A549 (cell line): ENCODE data around the gene TMEM121B. TPM values are rescaled to one million over a fixed set of nuclear protein-coding genes. Genes with fewer than 3 reads are reported as not detected.

ENCODE experiments used
- ATAC-seq, 2 experiments: fragments of 200-7000 bp in 1 of 2; fragments of >200 bp in 1 of 2; cut with Nextera tagmentation in 1 of 2; cut with Tn5 transposase in 1 of 2; 3 replicates each; pipeline versions ENCODE4 v1.8.0 to v1.9.1; 2018 to 2020; ENCODE audit warnings: mild to moderate bottlenecking in 1 of 2, moderate library complexity in 1 of 2
- CTCF ChIA-PET: fragments of 300-600 bp; sonication (Branson Sonifier 250); formaldehyde crosslinking; extraction: SDS; loops from one replicate; lab custom pipeline; 2021; ENCODE audit warnings: antibody characterized with exemption, inconsistent platforms; lab: Yijun Ruan, JAX
- POLR2A ChIA-PET: fragments of 350-600 bp; formaldehyde crosslinking; extraction: SDS; loops from one replicate; lab custom pipeline; 2021; ENCODE audit warnings: antibody characterized with exemption, inconsistent platforms; lab: Yijun Ruan, JAX
- DNase-seq, 2 experiments: peaks; one replicate each; pipeline versions ENCODE4 v3.0.0 to v3.0.0-alpha.2; 2011 to 2016; ENCODE audit warnings: low read depth in 1 of 2, low spot score in 1 of 2
- FAIRE-seq: peaks from 2 replicates; lab custom pipeline; 2011; peaks lifted over from hg19 to GRCh38; lab: Jason Lieb, UNC
- H3K27ac ChIP-seq, 2 experiments: fragments of >200 bp; sonication (Bioruptor Twin); formaldehyde crosslinking; 3 replicates each; pipeline ENCODE4 v1.5.1; 2016 to 2017
- H3K4me1 ChIP-seq: fragments of >200 bp; sonication (Bioruptor Twin); formaldehyde crosslinking; 3 replicates; pipeline ENCODE4 v1.6.1; 2016
- H3K4me2 ChIP-seq: fragments of >200 bp; sonication (Bioruptor Twin); formaldehyde crosslinking; 3 replicates; pipeline ENCODE4 v1.6.1; 2016
- H3K4me3 ChIP-seq: fragments of >200 bp; sonication (Bioruptor Twin); formaldehyde crosslinking; 3 replicates; pipeline ENCODE4 v1.5.1; 2016
- H3K9me3 ChIP-seq: fragments of >200 bp; sonication (Bioruptor Twin); formaldehyde crosslinking; 3 replicates; pipeline ENCODE4 v1.6.1; 2016
- CBX8 ChIP-seq: fragments of 200-600 bp; sonication (generic); IDR thresholded peaks from 2 replicates; pipeline ENCODE4 v1.6.1; 2016
- CEBPB ChIP-seq, 2 experiments: fragments of >200 bp in 1 of 2; sonication (Bioruptor Twin) in 1 of 2; formaldehyde crosslinking in 1 of 2; IDR thresholded peaks; 2 replicates each; pipeline ENCODE4 v1.6.1; 2012 to 2016
- CHD2 ChIP-seq: fragments of 150-350 bp; IDR thresholded peaks from 2 replicates; pipeline ENCODE4 v1.6.1; 2014; ENCODE audit warnings: low read length; ENCODE audit not compliant: partially characterized antibody
- CHD4 ChIP-seq: fragments of 200-600 bp; sonication (generic); IDR thresholded peaks from 2 replicates; pipeline ENCODE4 v1.6.1; 2016; ENCODE audit warnings: antibody characterized with exemption, mild to moderate bottlenecking, borderline replicate concordance
- EP300 ChIP-seq, 2 experiments: fragments of >200 bp; sonication (Bioruptor Twin); formaldehyde crosslinking; IDR thresholded peaks; 2 replicates in 1 of 2; 3 replicates in 1 of 2; pipeline ENCODE4 v1.6.1; 2016 to 2017
- FOSB ChIP-seq: fragments of 250-450 bp; sonication (Bioruptor Pico); IDR thresholded peaks from 2 replicates; pipeline ENCODE4 v1.5.0; 2020; ENCODE audit warnings: mild to moderate bottlenecking, moderate library complexity
- FOXS1 ChIP-seq: fragments of 250-450 bp; sonication (Bioruptor Pico); IDR thresholded peaks from 2 replicates; pipeline ENCODE4 v1.5.0; 2020; ENCODE audit warnings: mild to moderate bottlenecking, moderate library complexity
- HOXA7 ChIP-seq: fragments of 250-450 bp; sonication (Bioruptor Pico); IDR thresholded peaks from 2 replicates; pipeline ENCODE4 v1.5.0; 2020; ENCODE audit warnings: mild to moderate bottlenecking, moderate library complexity
- HOXB5 ChIP-seq: fragments of 250-450 bp; sonication (Bioruptor Pico); IDR thresholded peaks from 2 replicates; pipeline ENCODE4 v1.5.0; 2020; ENCODE audit warnings: mild to moderate bottlenecking, moderate library complexity
- JUNB ChIP-seq: fragments of >200 bp; sonication (Bioruptor Twin); formaldehyde crosslinking; IDR thresholded peaks from 2 replicates; pipeline ENCODE4 v1.6.1; 2016
- MAZ ChIP-seq: fragments of 150-350 bp; IDR thresholded peaks from 2 replicates; pipeline ENCODE4 v1.6.1; 2014; ENCODE audit warnings: antibody characterized with exemption, low read depth, low read length, borderline replicate concordance
- MYC ChIP-seq: IDR thresholded peaks from 2 replicates; pipeline ENCODE4 v1.6.1; 2012; ENCODE audit warnings: mild to moderate bottlenecking, inconsistent platforms, low read length, improper control_type of control experiment, borderline replicate concordance
- NPAS2 ChIP-seq: fragments of 250-450 bp; sonication (Bioruptor Pico); IDR thresholded peaks from 2 replicates; pipeline ENCODE4 v1.8.0; 2022; ENCODE audit warnings: mild to moderate bottlenecking, moderate library complexity, borderline replicate concordance
- POLR2A ChIP-seq: IDR thresholded peaks from 2 replicates; pipeline ENCODE4 v1.6.1; 2012; ENCODE audit warnings: mild to moderate bottlenecking, low read length
- POLR2AphosphoS2 ChIP-seq: conservative IDR thresholded peaks from 2 replicates; pipeline ENCODE4 v1.6.1; 2012; ENCODE audit warnings: low read length, improper control_type of control experiment, inconsistent platforms
- RAD21 ChIP-seq, 2 experiments: fragments of >200 bp in 1 of 2; sonication (Bioruptor Twin) in 1 of 2; formaldehyde crosslinking in 1 of 2; IDR thresholded peaks in 1 of 2; conservative IDR thresholded peaks in 1 of 2; 2 replicates in 1 of 2; 3 replicates in 1 of 2; pipeline ENCODE4 v1.6.1; 2012 to 2018; ENCODE audit warnings: inconsistent platforms in 1 of 2
- RARB ChIP-seq: fragments of 250-450 bp; sonication (Bioruptor Pico); IDR thresholded peaks from 2 replicates; pipeline ENCODE4 v1.8.0; 2021; ENCODE audit warnings: mild to moderate bottlenecking, moderate library complexity
- RCOR1 ChIP-seq: fragments of 150-350 bp; IDR thresholded peaks from 2 replicates; pipeline ENCODE4 v1.6.1; 2014; ENCODE audit warnings: antibody characterized with exemption, low read length, low read depth
- RNF2 ChIP-seq: fragments of 200-600 bp; sonication (generic); IDR thresholded peaks from 2 replicates; pipeline ENCODE4 v1.6.1; 2016; ENCODE audit warnings: low read depth, mild to moderate bottlenecking, antibody characterized with exemption, moderate library complexity, borderline replicate concordance
- SMC3 ChIP-seq: fragments of >200 bp; sonication (Bioruptor Twin); formaldehyde crosslinking; IDR thresholded peaks from 3 replicates; pipeline ENCODE4 v1.6.1; 2018; ENCODE audit warnings: inconsistent platforms
- SREBF2 ChIP-seq: fragments of 450-650 bp; IDR thresholded peaks from 2 replicates; pipeline ENCODE4 v1.6.1; 2014; ENCODE audit warnings: mild to moderate bottlenecking, moderate library complexity
- TP53 ChIP-seq: fragments of 250-450 bp; sonication (Bioruptor Pico); IDR thresholded peaks from 2 replicates; pipeline ENCODE4 v1.5.0; 2021; ENCODE audit warnings: mild to moderate bottlenecking, moderate library complexity
- ZC3H11A ChIP-seq: fragments of 450-650 bp; IDR thresholded peaks from 2 replicates; pipeline ENCODE4 v1.6.1; 2014; ENCODE audit warnings: antibody characterized with exemption, mild to moderate bottlenecking
- ZNF302 ChIP-seq: fragments of 250-450 bp; sonication (Bioruptor Pico); IDR thresholded peaks from 2 replicates; pipeline ENCODE4 v1.9.0; 2021; ENCODE audit warnings: inconsistent platforms, mild to moderate bottlenecking, moderate library complexity
- WGBS: methylation state at CpG from one replicate; pipeline ENCODE4 v1.1.6; 2017; ENCODE audit errors: missing lambda C conversion rate; 5-methylcytosine and 5-hydroxymethylcytosine counted together
- polyA plus RNA-seq, 4 experiments: library from polyadenylated mRNA; depleted of rRNA in 3 of 4; stranded (reverse); fragments of >200 nt; fragmentation: RNase III in 1 of 4; extraction: RNeasy Plus Mini Kit Qiagen cat#74134 plus additional on column Dnase treatment in 1 of 4; gene quantifications; 2 replicates in 3 of 4; 3 replicates in 1 of 4; pipeline ENCODE4 v1.2.3, GENCODE V29; 2011 to 2017
- TF ChIP-seq, protein P1 (sequence below): fragments of >200 bp; sonication (Bioruptor Twin); formaldehyde crosslinking; IDR thresholded peaks from 3 replicates; pipeline ENCODE4 v1.5.1; 2016
- TF ChIP-seq, protein P2 (sequence below): fragments of >200 bp; sonication (Bioruptor Twin); formaldehyde crosslinking; IDR thresholded peaks from 2 replicates; pipeline ENCODE4 v1.6.1; 2016
- TF ChIP-seq, protein P3 (sequence below): IDR thresholded peaks from 2 replicates; pipeline ENCODE4 v1.6.1; 2012; ENCODE audit warnings: low read depth, borderline replicate concordance
- TF ChIP-seq, protein P4 (sequence below): fragments of 250-450 bp; sonication (Bioruptor Pico); IDR thresholded peaks from 2 replicates; pipeline ENCODE4 v1.5.0; 2020; ENCODE audit warnings: low read depth, mild to moderate bottlenecking, moderate library complexity
- TF ChIP-seq, protein P5 (sequence below): fragments of >200 bp; sonication (Bioruptor Twin); formaldehyde crosslinking; IDR thresholded peaks from 3 replicates; pipeline ENCODE4 v1.6.1; 2016
- TF ChIP-seq, protein P6 (sequence below): fragments of 150-350 bp; IDR thresholded peaks from 2 replicates; pipeline ENCODE4 v1.6.1; 2014; ENCODE audit warnings: low read depth, mild to moderate bottlenecking, low read length

The TMEM121B gene
- polyA plus RNA-seq, 2 of the 4 experiments (the other 2 are of a cell fraction), result 0.03 to 0.08 TPM

DNA sequence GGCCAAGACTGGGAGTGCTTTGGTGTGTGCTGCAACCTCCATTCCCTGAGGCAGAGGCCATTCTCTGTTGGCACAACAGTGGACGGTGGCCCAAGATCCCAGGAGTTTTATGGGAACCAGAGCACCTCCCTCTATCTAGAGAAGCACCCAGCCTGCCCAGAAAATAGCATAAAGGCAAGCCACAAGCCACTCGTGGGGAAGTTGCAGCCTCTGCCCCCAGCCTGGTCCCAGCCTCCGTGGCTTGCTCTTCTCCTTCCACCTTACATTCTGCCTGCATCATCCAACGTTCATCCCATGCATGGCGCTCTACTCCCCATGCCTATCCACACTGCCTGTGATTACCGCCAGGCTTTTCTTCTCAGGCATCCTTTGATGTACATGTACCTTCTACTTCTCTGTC, 20.5 kb downstream of the TMEM121B start:
- Histone ChIP-seq H3K9me3 (no peaks in the 10 kb centered on the region), H3K27ac (no peak overlapping the region), H3K4me2 (no peak overlapping the region), H3K4me3 (no peak overlapping the region), H3K4me1 (no peaks in the 10 kb centered on the region)
- ATAC-seq (no peak), DNase-seq (no peak), FAIRE-seq (no peak)
- TF ChIP-seq CBX8 (no peak), HOXB5 (no peak), NPAS2 (CRISPR knock-in tag) (no peak), TP53 (no peak), POLR2A (no peak), HOXA7 (CRISPR knock-in tag) (no peak), POLR2AphosphoS2 (no peak), FOSB (CRISPR knock-in tag) (no peak)
- TF ChIP-seq, protein P1, sequence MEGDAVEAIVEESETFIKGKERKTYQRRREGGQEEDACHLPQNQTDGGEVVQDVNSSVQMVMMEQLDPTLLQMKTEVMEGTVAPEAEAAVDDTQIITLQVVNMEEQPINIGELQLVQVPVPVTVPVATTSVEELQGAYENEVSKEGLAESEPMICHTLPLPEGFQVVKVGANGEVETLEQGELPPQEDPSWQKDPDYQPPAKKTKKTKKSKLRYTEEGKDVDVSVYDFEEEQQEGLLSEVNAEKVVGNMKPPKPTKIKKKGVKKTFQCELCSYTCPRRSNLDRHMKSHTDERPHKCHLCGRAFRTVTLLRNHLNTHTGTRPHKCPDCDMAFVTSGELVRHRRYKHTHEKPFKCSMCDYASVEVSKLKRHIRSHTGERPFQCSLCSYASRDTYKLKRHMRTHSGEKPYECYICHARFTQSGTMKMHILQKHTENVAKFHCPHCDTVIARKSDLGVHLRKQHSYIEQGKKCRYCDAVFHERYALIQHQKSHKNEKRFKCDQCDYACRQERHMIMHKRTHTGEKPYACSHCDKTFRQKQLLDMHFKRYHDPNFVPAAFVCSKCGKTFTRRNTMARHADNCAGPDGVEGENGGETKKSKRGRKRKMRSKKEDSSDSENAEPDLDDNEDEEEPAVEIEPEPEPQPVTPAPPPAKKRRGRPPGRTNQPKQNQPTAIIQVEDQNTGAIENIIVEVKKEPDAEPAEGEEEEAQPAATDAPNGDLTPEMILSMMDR, result no peak
- TF ChIP-seq, protein P2, sequence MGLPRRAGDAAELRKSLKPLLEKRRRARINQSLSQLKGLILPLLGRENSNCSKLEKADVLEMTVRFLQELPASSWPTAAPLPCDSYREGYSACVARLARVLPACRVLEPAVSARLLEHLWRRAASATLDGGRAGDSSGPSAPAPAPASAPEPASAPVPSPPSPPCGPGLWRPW, result no peak
- TF ChIP-seq, protein P3, sequence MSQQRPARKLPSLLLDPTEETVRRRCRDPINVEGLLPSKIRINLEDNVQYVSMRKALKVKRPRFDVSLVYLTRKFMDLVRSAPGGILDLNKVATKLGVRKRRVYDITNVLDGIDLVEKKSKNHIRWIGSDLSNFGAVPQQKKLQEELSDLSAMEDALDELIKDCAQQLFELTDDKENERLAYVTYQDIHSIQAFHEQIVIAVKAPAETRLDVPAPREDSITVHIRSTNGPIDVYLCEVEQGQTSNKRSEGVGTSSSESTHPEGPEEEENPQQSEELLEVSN, result no peak
- ChIA-PET CTCF (interaction anchor here (1.0 to 2.0 kb wide), 2 partner anchors 71 to 401 kb away, joined by 3 to 6 read pairs; no protein-coding TSS in a partner anchor), POLR2A (no interaction called here)
- WGBS, result 77% methylated on average over 6 of the region's 6 CpGs

DNA sequence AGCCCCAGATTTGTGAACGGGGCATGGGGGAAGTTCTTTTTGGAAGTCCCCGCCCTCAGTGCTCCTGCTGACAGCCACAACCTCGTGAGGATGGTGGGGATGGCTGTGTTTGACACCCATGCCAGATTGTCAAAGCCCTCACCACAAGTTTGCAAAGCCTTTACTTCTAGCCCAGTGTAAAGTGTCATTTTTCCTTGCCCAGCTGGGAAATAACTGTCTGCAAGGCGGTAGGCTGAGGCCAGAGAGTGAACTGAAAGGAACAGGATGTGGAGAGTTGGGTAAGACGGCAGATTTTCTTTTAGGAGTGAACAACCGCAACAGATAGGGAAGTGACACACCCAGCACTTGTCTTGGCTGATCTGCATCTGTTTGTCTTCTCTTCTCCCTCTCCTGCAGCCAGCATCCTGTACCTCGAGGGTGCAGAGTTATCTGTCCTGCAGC, 22.8 kb downstream of the TMEM121B start:
- Histone ChIP-seq H3K9me3 (no peaks in the 10 kb centered on the region), H3K4me3 (no peak overlapping the region), H3K27ac (no peak overlapping the region), H3K4me2 (no peak overlapping the region), H3K4me1 (no peaks in the 10 kb centered on the region)
- no peak for FAIRE-seq
- ATAC-seq, result no peak
- 83% methylated on average over 7 of the region's 7 CpGs for WGBS
- CTCF ChIA-PET, result no interaction called here
- POLR2A ChIA-PET, result no interaction called here
- no peak for DNase-seq
- TF ChIP-seq RARB (CRISPR knock-in tag) (no peak), ZNF302 (no peak), TP53 (no peak), CHD2 (no peak), HOXB5 (no peak), POLR2AphosphoS2 (no peak), JUNB (no peak), ZC3H11A (no peak), CEBPB (IDR thresholded peaks at IDR 0.05) (no peak), FOXS1 (CRISPR knock-in tag) (no peak), RNF2 (no peak), SMC3 (no peak)
- TF ChIP-seq, protein P2, result no peak
- TF ChIP-seq, protein P4, sequence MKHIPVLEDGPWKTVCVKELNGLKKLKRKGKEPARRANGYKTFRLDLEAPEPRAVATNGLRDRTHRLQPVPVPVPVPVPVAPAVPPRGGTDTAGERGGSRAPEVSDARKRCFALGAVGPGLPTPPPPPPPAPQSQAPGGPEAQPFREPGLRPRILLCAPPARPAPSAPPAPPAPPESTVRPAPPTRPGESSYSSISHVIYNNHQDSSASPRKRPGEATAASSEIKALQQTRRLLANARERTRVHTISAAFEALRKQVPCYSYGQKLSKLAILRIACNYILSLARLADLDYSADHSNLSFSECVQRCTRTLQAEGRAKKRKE (CRISPR knock-in tag), result no peak

DNA sequence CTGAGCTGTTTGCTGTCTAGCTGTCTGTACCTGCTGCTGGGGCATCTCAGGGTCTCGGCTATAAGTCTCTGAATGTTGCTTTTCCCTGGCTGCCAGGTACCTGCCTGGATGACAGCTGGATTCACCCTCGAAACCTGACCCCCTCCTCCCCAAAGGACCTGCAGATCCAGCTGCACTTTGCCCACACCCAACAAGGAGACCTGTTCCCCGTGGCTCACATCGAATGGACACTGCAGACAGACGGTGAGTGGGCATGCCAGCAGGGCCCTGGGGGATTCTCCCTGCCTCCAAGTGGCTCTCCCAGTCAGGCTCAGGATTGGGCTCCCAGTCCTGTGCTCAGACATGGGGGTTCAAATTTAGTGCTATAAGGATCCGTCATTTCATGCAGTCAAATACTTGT, 23.5 kb downstream of the TMEM121B start:
- no peak overlapping the region for H3K4me2 ChIP-seq
- POLR2A ChIA-PET, result no interaction called here
- H3K4me1 ChIP-seq, result no peaks in the 10 kb centered on the region
- H3K4me3 ChIP-seq, result no peak overlapping the region
- H3K9me3 ChIP-seq, result no peaks in the 10 kb centered on the region
- 92% methylated on average over 3 of the region's 6 CpGs for WGBS
- CTCF ChIA-PET, result interaction anchor here (0.7 to 1.1 kb wide), 3 partner anchors 20 to 165 kb away, joined by 3 read pairs; no protein-coding TSS in a partner anchor
- DNase-seq, result no peak
- no peak for FAIRE-seq
- H3K27ac ChIP-seq, result no peak overlapping the region
- ATAC-seq, result no peak
- TF ChIP-seq RCOR1, result no peak
- no peak for TF ChIP-seq JUNB
- TF ChIP-seq CHD4, result no peak
- no peak for TF ChIP-seq TP53
- TF ChIP-seq, protein P5, sequence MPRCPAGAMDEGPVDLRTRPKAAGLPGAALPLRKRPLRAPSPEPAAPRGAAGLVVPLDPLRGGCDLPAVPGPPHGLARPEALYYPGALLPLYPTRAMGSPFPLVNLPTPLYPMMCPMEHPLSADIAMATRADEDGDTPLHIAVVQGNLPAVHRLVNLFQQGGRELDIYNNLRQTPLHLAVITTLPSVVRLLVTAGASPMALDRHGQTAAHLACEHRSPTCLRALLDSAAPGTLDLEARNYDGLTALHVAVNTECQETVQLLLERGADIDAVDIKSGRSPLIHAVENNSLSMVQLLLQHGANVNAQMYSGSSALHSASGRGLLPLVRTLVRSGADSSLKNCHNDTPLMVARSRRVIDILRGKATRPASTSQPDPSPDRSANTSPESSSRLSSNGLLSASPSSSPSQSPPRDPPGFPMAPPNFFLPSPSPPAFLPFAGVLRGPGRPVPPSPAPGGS, result no peak
- no peak for TF ChIP-seq MYC
- TF ChIP-seq MAZ, result no peak
- TF ChIP-seq, protein P2, result no peak
- TF ChIP-seq SREBF2, result no peak
- TF ChIP-seq EP300 (IDR thresholded peaks at IDR 0.05), result no peak
- TF ChIP-seq RAD21 (conservative IDR thresholded peaks at IDR 0.05 in 1 of 2, IDR thresholded peaks at IDR 0.05 in 1 of 2), result no peak
- TF ChIP-seq, protein P6, sequence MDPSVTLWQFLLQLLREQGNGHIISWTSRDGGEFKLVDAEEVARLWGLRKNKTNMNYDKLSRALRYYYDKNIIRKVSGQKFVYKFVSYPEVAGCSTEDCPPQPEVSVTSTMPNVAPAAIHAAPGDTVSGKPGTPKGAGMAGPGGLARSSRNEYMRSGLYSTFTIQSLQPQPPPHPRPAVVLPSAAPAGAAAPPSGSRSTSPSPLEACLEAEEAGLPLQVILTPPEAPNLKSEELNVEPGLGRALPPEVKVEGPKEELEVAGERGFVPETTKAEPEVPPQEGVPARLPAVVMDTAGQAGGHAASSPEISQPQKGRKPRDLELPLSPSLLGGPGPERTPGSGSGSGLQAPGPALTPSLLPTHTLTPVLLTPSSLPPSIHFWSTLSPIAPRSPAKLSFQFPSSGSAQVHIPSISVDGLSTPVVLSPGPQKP, result no peak
